Vagina (tissue), 2 donors: Measurements from ENCODE around the gene SYT1. TPM values are rescaled to one million over a fixed set of nuclear protein-coding genes. Genes with fewer than 3 reads are reported as not detected.

Experiments used
- DNase-seq, 2 donors: peaks; one replicate each; pipeline ENCODE4 v3.0.0-alpha.2; 2017; ENCODE audit errors: extremely low spot score in 2 of 2
- H3K27ac ChIP-seq: fragments of 200-600 bp; sonication (generic); one replicate; pipeline ENCODE4 v1.5.1; 2019
- H3K27me3 ChIP-seq: fragments of 200-600 bp; sonication (generic); one replicate; pipeline ENCODE4 v1.5.1; 2019
- H3K36me3 ChIP-seq, 2 donors: fragments of 200-600 bp; sonication (generic); one replicate each; pipeline ENCODE4 v1.5.1; 2017 to 2019
- H3K4me1 ChIP-seq: fragments of 200-600 bp; sonication (generic); one replicate; pipeline ENCODE4 v1.5.1; 2019
- H3K4me3 ChIP-seq, 2 donors: fragments of 200-600 bp; sonication (generic); 1 replicate in 1 of 2; 2 replicates in 1 of 2; pipeline ENCODE4 v1.5.1; 2016 to 2019
- H3K9me3 ChIP-seq: fragments of 200-600 bp; sonication (generic); one replicate; pipeline ENCODE4 v1.5.1; 2019
- CTCF ChIP-seq, 3 experiments: fragments of 450-650 bp in 2 of 3; fragments of 200-600 bp in 1 of 3; sonication (generic) in 1 of 3; IDR thresholded peaks; one replicate each; pipeline ENCODE4 v1.5.1; 2017 to 2019; ENCODE audit warnings: antibody characterized with exemption in 3 of 3, mild to moderate bottlenecking in 2 of 3, moderate library complexity in 2 of 3
- POLR2A ChIP-seq, 2 donors: fragments of 450-650 bp; IDR thresholded peaks; one replicate each; pipeline ENCODE4 v1.6.1; 2017; ENCODE audit warnings: antibody characterized with exemption in 2 of 2, mild to moderate bottlenecking in 2 of 2, moderate library complexity in 2 of 2
- POLR2AphosphoS5 ChIP-seq, 2 donors: sonication (generic); formaldehyde crosslinking; IDR thresholded peaks; one replicate each; pipeline ENCODE4 v1.9.0; 2017; ENCODE audit warnings: antibody characterized with exemption in 2 of 2, mild to moderate bottlenecking in 2 of 2, low read depth in 1 of 2; ENCODE audit not compliant: insufficient read depth in 1 of 2
- intact Hi-C: fragments of 100-400 bp; cut with DNase I; formaldehyde crosslinking; loops from one replicate; pipeline ENCODE4 v1.15.1; 2023
- total RNA-seq: library from RNA; depleted of rRNA; stranded (reverse); fragments of >200 nt; gene quantifications from one replicate; pipeline ENCODE4 v1.2.3, GENCODE V29; 2016

Gene SYT1
- total RNA-seq, 1 donor from 2014 or later = 13.3 TPM

GRCh38 chr12:79402606-79403005, 538.0 kb downstream of the SYT1 start:
- DNase-seq = no peak
- Histone ChIP-seq H3K4me3 (no peak overlapping the region), H3K4me1 (no peaks in the 10 kb centered on the region), H3K36me3 (no peaks in the 10 kb centered on the region), H3K27me3 (no peaks in the 10 kb centered on the region), H3K9me3 (no peaks in the 10 kb centered on the region), H3K27ac (no peak overlapping the region)
- TF ChIP-seq POLR2A (IDR thresholded peaks at IDR 0.05) (no peak), CTCF (IDR thresholded peaks at IDR 0.05) (no peak), POLR2AphosphoS5 (IDR thresholded peaks at IDR 0.05; ENCODE audit: insufficient read depth in 1 of 2, low read depth in 1 of 2) (no peak)
- intact Hi-C loops = no loop called here

- Histone ChIP-seq H3K27me3 (no peaks in the 10 kb centered on the region), H3K9me3 (no peaks in the 10 kb centered on the region), H3K27ac (no peak overlapping the region), H3K36me3 (no peaks in the 10 kb centered on the region), H3K4me3 (no peak overlapping the region), H3K4me1 (peaks cover 18% of the 10 kb centered on the region)
- DNase-seq = no peak
- TF ChIP-seq POLR2AphosphoS5 (IDR thresholded peaks at IDR 0.05; ENCODE audit: insufficient read depth in 1 of 2, low read depth in 1 of 2) = no peak
- TF ChIP-seq CTCF (IDR thresholded peaks at IDR 0.05) = no peak
- TF ChIP-seq POLR2A (IDR thresholded peaks at IDR 0.05) = no peak
- intact Hi-C loops = no loop called here
Measured at GRCh38 chr12:79406993-79407392, 542.4 kb downstream of the SYT1 start.

GRCh38 chr12:79407671-79408622, 543.4 kb downstream of the SYT1 start:
- no peaks in the 10 kb centered on the region for H3K9me3 ChIP-seq
- H3K27me3 ChIP-seq = no peaks in the 10 kb centered on the region
- intact Hi-C loops = no loop called here
- H3K4me1 ChIP-seq = peaks cover 18% of the 10 kb centered on the region
- no peaks in the 10 kb centered on the region for H3K36me3 ChIP-seq
- H3K27ac ChIP-seq = no peak overlapping the region
- DNase-seq = no peak
- H3K4me3 ChIP-seq = no peak overlapping the region
- TF ChIP-seq POLR2A (IDR thresholded peaks at IDR 0.05) (no peak), POLR2AphosphoS5 (IDR thresholded peaks at IDR 0.05; ENCODE audit: insufficient read depth in 1 of 2, low read depth in 1 of 2) (no peak), CTCF (IDR thresholded peaks at IDR 0.05) (peak; percentile 12 to 34 (median 28))

- TF ChIP-seq POLR2AphosphoS5 (IDR thresholded peaks at IDR 0.05; ENCODE audit: insufficient read depth in 1 of 2, low read depth in 1 of 2) = no peak
- TF ChIP-seq POLR2A (IDR thresholded peaks at IDR 0.05) = no peak
- TF ChIP-seq CTCF (IDR thresholded peaks at IDR 0.05) = no peak
- DNase-seq = no peak
- no peak overlapping the region for H3K4me3 ChIP-seq
- H3K4me1 ChIP-seq = peaks cover 21% of the 10 kb centered on the region
- H3K9me3 ChIP-seq = no peaks in the 10 kb centered on the region
- no peak overlapping the region for H3K27ac ChIP-seq
- no peaks in the 10 kb centered on the region for H3K27me3 ChIP-seq
- H3K36me3 ChIP-seq = no peaks in the 10 kb centered on the region
- intact Hi-C loops = no loop called here
Measured at GRCh38 chr12:79408689-79409088, 544.1 kb downstream of the SYT1 start.

- Histone ChIP-seq H3K4me3 (no peak overlapping the region), H3K4me1 (peaks cover 29% of the 10 kb centered on the region), H3K27me3 (no peaks in the 10 kb centered on the region), H3K9me3 (no peaks in the 10 kb centered on the region), H3K27ac (peak overlapping the region; percentile 45), H3K36me3 (no peaks in the 10 kb centered on the region)
- intact Hi-C loops = no loop called here
- TF ChIP-seq POLR2AphosphoS5 (IDR thresholded peaks at IDR 0.05; ENCODE audit: insufficient read depth in 1 of 2, low read depth in 1 of 2) (no peak), CTCF (IDR thresholded peaks at IDR 0.05) (no peak), POLR2A (IDR thresholded peaks at IDR 0.05) (no peak)
- DNase-seq = no peak
Measured at GRCh38 chr12:79409562-79409961, 545.0 kb downstream of the SYT1 start.
